ENCODE data around the gene RERE.

The RERE gene

GRCh38 chr1:8689431-8690252 is 127.8 kb downstream of the RERE start:
- no peak for DNase-seq (ENCODE audit: low read depth in 2 of 2)

GRCh38 chr1:8687538-8687937 is 129.9 kb downstream of the RERE start:
- no peak for DNase-seq (ENCODE audit: low read depth in 2 of 2)

- DNase-seq (ENCODE audit: low read depth in 2 of 2): no peak
These were observed 130.4 kb downstream of the RERE start for GRCh38 chr1:8687039-8687438.

GRCh38 chr1:8685463-8685862 is 132.0 kb downstream of the RERE start:
- DNase-seq (ENCODE audit: low read depth in 2 of 2): no peak

GRCh38 chr1:8684590-8684989 is 132.8 kb downstream of the RERE start:
- no peak for DNase-seq (ENCODE audit: low read depth in 2 of 2)

GRCh38 chr1:8682573-8682972 is 134.9 kb downstream of the RERE start:
- no peak for DNase-seq (ENCODE audit: low read depth in 2 of 2)

- no peak for DNase-seq (ENCODE audit: low read depth in 2 of 2)
These were observed 135.5 kb downstream of the RERE start for GRCh38 chr1:8681911-8682310.

GRCh38 chr1:8680664-8681650 is 136.5 kb downstream of the RERE start:
- no peak for DNase-seq (ENCODE audit: low read depth in 2 of 2)

- no peak for DNase-seq (ENCODE audit: low read depth in 2 of 2)
These were observed 137.3 kb downstream of the RERE start for GRCh38 chr1:8679929-8680663.

- no peak for DNase-seq (ENCODE audit: low read depth in 2 of 2)
These were observed 138.0 kb downstream of the RERE start for GRCh38 chr1:8679395-8679800.

- no peak for DNase-seq (ENCODE audit: low read depth in 2 of 2)
These were observed 138.6 kb downstream of the RERE start for GRCh38 chr1:8678673-8679394.

GRCh38 chr1:8677782-8678181 is 139.7 kb downstream of the RERE start:
- no peak for DNase-seq (ENCODE audit: low read depth in 2 of 2)

GRCh38 chr1:8676813-8677212 is 140.6 kb downstream of the RERE start:
- no peak for DNase-seq (ENCODE audit: low read depth in 2 of 2)

GRCh38 chr1:8676072-8676471 is 141.4 kb downstream of the RERE start:
- no peak for DNase-seq (ENCODE audit: low read depth in 2 of 2)

- DNase-seq (ENCODE audit: low read depth in 2 of 2): no peak
These were observed 142.5 kb downstream of the RERE start for GRCh38 chr1:8674912-8675311.

GRCh38 chr1:8674481-8674880 is 143.0 kb downstream of the RERE start:
- DNase-seq (ENCODE audit: low read depth in 2 of 2): no peak

- DNase-seq (ENCODE audit: low read depth in 2 of 2): no peak
These were observed 146.0 kb downstream of the RERE start for GRCh38 chr1:8671306-8671917.

- no peak for DNase-seq (ENCODE audit: low read depth in 2 of 2)
These were observed 147.0 kb downstream of the RERE start for GRCh38 chr1:8670371-8670818.

GRCh38 chr1:8669606-8670335 is 147.7 kb downstream of the RERE start:
- DNase-seq (ENCODE audit: low read depth in 2 of 2): no peak
